Loucy (cell line): Measurements from ENCODE around the gene CLDN14.

Experiments
- EZH2phosphoT487 ChIP-seq: fragments of 200-600 bp; IDR thresholded peaks from 2 replicates; pipeline ENCODE4 v1.6.1; 2018; ENCODE audit warnings: antibody characterized with exemption, mild to moderate bottlenecking, moderate library complexity, borderline replicate concordance
- TF ChIP-seq, protein P1 (sequence below): fragments of 200-600 bp; sonication (generic); conservative IDR thresholded peaks from 2 replicates; pipeline ENCODE4 v1.5.1; 2014; ENCODE audit warnings: mild to moderate bottlenecking, antibody characterized with exemption, low read length

DNA sequence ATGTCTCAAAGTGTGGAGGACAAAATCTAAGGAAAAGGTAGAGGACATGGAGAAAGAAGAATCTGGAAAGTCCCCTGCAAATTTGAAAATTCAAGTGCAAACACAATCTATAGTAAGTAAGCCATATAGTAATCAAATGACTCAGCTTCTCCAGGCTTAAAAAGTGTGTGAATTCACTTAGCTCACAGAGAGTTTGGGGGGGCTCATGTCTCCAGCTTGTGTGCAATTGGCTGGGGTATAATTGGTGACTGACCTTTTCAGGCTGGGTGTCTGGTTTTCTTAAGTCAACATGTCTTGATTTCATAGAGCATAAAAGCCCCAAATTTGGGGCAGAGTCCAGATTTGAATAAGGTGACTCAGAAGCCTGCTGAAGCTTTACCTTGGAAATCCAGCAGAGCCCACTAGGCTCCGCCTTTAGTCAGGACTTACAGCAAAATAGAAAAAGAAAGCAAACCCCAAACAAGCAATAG, 8.6 kb downstream of the CLDN14 start:
- TF ChIP-seq, protein P1, sequence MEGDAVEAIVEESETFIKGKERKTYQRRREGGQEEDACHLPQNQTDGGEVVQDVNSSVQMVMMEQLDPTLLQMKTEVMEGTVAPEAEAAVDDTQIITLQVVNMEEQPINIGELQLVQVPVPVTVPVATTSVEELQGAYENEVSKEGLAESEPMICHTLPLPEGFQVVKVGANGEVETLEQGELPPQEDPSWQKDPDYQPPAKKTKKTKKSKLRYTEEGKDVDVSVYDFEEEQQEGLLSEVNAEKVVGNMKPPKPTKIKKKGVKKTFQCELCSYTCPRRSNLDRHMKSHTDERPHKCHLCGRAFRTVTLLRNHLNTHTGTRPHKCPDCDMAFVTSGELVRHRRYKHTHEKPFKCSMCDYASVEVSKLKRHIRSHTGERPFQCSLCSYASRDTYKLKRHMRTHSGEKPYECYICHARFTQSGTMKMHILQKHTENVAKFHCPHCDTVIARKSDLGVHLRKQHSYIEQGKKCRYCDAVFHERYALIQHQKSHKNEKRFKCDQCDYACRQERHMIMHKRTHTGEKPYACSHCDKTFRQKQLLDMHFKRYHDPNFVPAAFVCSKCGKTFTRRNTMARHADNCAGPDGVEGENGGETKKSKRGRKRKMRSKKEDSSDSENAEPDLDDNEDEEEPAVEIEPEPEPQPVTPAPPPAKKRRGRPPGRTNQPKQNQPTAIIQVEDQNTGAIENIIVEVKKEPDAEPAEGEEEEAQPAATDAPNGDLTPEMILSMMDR, result no peak
- no peak for TF ChIP-seq EZH2phosphoT487
